GM18502 (cell line): ENCODE data around the gene RCVRN.

Experiments
- ATAC-seq: cut with Tn5 transposase; IDR thresholded peaks from one replicate; pipeline ENCODE4 v1.9.1; 2021; ENCODE audit warnings: mild to moderate bottlenecking; ENCODE audit not compliant: unreplicated experiment, poor library complexity

Gene RCVRN

GRCh38 chr17:9905078-9905415 lies at the start of gene RCVRN:
RCVRN (minus strand) TSS chr17:9905271; CDS start chr17:9905180, 91 bp downstream.
- no peak for ATAC-seq

- no peak for ATAC-seq
Measured at GRCh38 chr17:9953492-9953891, 48.4 kb upstream of the RCVRN start.

- no peak for ATAC-seq
Measured at GRCh38 chr17:9951803-9952202, 46.7 kb upstream of the RCVRN start.

GRCh38 chr17:9948928-9949327 lies 43.9 kb upstream of the RCVRN start:
- ATAC-seq: no peak

GRCh38 chr17:9944704-9945103 lies 39.6 kb upstream of the RCVRN start:
- ATAC-seq: no peak

- ATAC-seq: no peak
Measured at GRCh38 chr17:9943343-9943742, 38.3 kb upstream of the RCVRN start.

GRCh38 chr17:9942885-9943284 lies 37.8 kb upstream of the RCVRN start:
- no peak for ATAC-seq

- no peak for ATAC-seq
Measured at GRCh38 chr17:9941305-9941704, 36.2 kb upstream of the RCVRN start.

- no peak for ATAC-seq
Measured at GRCh38 chr17:9940841-9941240, 35.8 kb upstream of the RCVRN start.

GRCh38 chr17:9938764-9939163 lies 33.7 kb upstream of the RCVRN start:
- no peak for ATAC-seq

GRCh38 chr17:9937901-9938300 lies 32.8 kb upstream of the RCVRN start:
- no peak for ATAC-seq

- no peak for ATAC-seq
Measured at GRCh38 chr17:9937241-9937761, 32.2 kb upstream of the RCVRN start.

GRCh38 chr17:9936095-9936494 lies 31.0 kb upstream of the RCVRN start:
- ATAC-seq: no peak

- no peak for ATAC-seq
Measured at GRCh38 chr17:9935408-9935807, 30.3 kb upstream of the RCVRN start.

GRCh38 chr17:9934331-9934730 lies 29.3 kb upstream of the RCVRN start:
- ATAC-seq: no peak

GRCh38 chr17:9932491-9932890 lies 27.4 kb upstream of the RCVRN start:
- no peak for ATAC-seq

- no peak for ATAC-seq
Measured at GRCh38 chr17:9931144-9931741, 26.2 kb upstream of the RCVRN start.

GRCh38 chr17:9929871-9930270 lies 24.8 kb upstream of the RCVRN start:
- no peak for ATAC-seq

GRCh38 chr17:9928601-9929333 lies 23.7 kb upstream of the RCVRN start:
- no peak for ATAC-seq

- ATAC-seq: no peak
Measured at GRCh38 chr17:9926150-9926804, 21.2 kb upstream of the RCVRN start.

- ATAC-seq: no peak
Measured at GRCh38 chr17:9925457-9925856, 20.4 kb upstream of the RCVRN start.
